NCI-H774 (cell line): ENCODE data around the gene SLC1A1.
A peak's percentile ranks its signal among the peaks of the same experiment; 100 is the strongest.

ENCODE experiments used
- DNase-seq: peaks from one replicate; lab custom pipeline; 2025; lab: John Stamatoyannopoulos, UW

The SLC1A1 gene

DNA sequence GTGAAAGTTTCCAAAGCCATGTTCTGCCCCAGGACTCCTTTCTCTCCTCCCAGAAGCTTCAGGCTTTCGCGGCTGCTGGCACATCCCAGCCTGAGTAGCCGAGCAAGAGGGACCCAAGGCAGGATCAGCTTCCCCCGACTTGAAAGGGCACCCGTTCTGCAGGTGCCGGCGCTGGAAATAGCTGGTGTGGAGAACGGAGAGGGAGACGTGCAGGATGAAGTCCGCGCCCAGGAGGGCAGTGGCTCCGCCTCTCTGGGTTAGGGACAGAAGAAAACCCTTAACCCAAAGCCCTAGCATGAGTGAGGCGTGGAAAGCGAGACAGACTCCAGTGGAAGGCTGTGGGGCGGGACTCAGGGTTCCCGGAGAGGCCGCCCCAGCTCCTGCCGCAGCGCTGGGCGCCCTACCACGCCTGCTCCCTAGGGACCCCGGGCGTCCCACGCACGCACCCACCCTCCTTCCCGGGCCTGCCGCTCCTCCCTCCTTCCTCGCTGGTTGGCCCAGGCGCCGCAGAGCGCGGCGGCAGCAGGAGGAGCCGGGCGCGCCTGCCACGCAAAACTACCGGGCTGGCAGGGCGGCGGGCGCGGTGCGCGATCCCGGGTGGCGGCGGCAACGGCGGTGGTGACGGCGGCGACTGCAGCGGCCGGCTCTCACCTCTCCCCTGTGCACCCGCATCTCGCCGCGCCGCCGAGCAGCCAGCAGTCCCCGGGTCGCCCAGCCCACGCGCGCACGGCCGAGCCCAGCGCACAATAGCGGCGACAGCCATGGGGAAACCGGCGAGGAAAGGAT lies at the start of gene SLC1A1:
Gene SLC1A1 (plus strand): TSS at position 550 of the 786 bp plus-strand sequence. CDS start 212 bp downstream, at position 762.
- DNase-seq = peak; percentile 52

DNA sequence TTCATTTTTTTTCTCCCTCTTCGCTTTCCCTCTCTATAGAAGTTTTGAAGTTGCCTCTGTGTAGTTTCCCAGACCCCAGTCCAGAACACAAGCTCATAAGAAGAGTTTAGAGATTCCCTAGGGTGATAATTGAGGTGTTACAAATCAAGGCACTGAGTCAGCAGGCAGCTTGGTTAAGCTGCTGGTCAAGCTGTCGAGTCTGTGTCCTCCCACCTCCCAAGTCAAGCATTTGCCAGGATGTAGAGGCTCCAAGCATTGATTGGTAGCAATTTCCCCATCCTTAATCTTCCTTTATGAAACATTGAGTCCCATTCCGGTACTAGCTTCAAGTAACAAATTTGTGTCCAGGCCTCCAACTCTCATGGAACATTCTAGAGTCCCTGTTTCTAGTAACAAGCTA lies 47.5 kb upstream of the SLC1A1 start:
- no peak for DNase-seq

DNA sequence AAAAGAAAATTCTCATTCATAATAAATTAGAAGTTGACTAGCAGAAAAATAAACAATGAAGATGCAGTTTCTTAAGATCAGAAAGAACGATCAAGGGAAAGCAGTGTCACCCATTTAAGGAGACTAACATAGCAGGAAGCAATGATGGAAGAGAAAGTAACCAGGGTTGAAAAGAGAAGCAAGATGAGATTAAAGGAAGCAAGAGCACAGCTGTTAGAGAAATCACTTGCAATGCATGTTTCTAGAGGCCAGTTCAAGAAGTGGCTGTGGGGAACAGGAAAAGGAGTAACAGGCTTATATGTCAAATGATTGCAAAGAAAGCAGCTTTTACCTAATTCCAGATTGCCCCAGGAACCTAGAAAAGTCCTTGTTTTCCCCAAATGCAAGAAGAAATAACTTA lies 46.8 kb upstream of the SLC1A1 start:
- DNase-seq = no peak

DNA sequence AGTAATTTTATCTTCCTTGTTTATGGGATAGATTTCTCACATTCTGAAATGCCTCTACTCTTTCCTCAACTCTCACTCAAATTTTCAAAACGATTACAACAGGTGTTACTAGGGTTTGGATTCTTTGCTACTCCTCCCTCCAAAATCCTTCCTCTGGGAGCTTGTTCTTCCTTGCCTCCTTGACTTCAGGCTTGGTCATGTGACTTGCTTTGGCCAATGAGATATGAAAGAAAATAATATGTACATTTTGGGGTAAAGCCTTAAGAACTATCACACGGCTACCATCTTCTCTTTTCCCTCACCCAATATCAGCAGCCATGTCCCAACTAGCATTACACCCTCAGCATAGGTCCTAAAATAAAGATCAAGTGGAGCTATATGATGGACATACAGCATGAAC lies 28.8 kb upstream of the SLC1A1 start:
- DNase-seq = no peak

DNA sequence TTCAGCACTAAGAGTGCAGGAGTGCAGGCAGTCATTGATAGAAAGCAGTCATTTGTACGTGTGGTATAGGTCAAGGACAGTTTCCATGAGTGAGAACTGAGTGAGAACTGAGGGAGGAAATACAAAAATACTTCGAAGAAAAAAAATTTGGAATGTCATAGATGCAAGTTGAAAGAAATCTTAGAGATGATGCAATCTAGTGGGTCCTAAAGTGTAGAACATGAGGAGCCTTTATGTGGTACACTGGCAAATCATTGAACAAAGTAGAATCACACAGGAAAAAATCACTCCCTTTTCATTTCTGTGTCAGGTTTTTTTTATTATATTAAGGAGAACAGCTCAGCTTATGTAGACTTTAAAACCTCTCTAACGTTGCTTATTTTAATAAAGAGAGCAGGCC lies 26.4 kb upstream of the SLC1A1 start:
- no peak for DNase-seq

DNA sequence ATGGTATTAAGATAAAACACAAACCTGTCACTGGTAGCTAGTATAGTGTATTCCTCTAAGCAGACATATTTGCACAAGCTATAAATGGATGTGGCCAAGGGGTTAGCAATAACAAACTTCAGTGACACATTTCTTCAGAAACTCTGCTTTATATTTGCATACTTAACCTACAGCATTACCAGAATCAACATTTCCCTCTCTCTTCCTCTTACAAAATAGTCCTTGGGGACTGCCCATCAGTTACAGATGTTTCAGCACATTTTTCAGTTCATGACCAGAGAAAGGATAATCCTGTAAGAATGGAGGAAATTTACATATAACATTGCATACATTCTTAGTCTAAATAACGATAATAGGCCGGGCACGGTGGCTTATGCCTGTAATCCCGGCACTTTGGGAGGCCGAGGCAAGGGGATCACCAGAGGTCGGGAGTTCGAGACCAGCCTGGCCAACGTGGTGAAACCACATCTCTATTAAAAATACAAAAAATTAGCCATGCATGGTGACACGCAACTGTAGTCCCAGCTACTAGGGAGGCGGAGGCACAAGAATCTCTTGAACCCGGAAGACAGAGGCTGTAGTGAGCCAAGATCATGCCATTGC lies 25.3 kb upstream of the SLC1A1 start:
- no peak for DNase-seq

DNA sequence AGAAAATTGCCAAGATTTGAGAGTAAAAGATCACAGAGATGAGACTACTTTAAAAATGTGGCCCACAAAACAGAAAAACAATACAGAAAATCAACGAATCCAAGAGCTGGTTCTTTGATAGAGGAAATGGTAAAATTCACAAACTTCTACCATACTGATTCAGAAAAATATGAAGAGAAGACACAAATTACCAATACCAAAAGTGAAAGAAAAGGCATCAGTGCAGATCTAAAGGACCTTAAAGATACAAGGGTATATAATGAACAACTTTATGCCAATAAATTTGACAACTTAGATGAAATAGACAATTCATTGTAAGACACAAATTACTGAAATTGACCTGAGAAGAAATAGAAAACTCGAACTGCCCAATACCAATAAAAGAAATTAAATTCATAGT lies 24.4 kb upstream of the SLC1A1 start:
- no peak for DNase-seq

DNA sequence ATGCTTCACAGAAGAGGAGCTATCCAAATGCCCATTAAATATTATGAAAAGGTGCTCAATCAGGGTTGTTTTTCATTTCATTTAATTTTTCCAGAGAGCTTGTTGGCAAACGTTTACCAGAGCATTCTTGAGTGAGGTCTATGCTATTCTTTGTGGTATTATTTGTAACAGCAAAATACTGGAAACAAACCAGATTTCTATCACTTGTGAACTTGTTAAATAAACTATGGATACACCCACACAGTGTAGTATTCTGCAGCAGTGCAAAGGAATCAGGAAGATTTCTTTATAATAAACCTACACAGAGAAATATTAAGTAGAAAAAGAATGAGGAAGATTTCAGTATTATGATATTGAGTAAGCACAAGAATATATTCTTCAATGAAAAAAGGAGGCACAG lies 15.0 kb upstream of the SLC1A1 start:
- DNase-seq = no peak

DNA sequence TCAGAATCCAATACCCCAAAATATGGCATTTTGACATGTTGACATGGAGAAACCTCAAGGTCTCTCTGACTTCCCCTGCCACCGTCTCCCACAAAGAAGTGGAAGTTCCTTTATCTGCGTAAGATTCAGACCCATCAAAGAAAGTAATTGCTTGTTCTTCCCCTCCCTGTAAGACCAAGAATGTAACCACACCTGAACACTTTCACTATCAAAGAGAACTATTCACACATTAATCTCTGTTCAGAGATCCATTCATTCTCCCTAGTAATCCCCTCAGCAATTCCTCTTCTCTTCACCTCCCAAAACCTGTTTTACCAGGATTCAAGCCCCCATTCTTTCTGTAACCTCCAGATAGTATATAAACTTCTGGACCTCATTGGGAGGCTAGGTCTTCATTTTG lies 4.1 kb upstream of the SLC1A1 start:
- DNase-seq = no peak

DNA sequence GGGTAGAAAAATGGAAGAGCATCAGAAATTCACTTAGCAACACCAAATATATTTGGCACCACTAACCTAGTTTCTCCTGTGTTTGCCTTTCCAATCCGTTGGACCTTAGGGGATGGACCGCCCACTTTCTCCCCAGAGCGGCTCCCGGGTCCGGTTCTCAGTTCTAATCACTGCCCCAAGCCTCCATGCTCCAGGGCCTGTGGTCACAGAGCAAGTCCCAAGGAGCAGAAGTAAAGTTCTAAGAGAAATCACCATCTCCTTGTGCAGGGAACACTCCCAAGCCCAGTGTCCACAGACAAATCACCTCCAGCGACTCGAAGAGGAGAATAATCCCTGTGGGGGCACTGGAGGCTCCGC lies 728 bp upstream of the SLC1A1 start:
- no peak for DNase-seq

DNA sequence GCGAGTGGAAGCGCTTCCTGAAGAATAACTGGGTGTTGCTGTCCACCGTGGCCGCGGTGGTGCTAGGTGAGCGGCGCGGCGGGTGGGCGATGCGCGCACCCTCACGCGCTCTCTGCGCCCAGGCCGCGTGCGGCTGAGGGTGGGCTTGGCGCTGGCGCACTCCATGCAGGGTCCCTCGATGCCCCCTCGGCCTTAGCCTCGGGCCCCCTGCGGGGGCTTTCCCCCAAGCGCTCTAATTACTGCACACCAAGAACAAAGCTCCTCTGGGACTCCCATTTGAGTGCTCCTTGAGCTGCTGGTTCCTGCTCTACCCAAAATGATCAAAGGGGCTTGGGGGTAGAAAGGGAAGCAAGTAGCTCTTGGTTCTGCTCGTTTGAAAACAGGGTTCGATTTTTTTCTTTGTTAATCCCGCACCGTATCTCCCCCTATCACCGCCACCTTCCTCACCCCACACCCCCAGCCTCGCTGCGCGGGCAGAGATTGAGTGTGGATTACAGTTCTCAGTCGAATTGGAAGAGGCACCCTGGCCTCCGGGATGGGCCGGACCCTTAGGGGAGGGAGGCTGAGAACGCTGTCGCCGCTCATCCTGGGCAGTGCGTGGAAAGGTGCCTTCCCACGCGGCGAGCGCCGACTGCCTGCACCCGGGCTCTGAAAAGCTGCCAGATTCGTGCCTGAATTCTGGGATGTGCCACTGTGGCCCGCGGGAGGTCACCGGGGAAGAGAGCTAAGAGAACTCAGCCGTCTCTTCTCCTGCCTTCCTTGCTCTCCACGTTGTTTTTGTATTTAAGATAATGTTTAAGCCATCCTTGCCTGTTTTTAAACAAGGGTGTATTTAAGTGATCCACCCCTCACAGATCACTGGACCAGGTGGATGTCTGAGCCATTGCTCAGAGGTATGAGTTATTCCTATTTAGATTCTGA lies 697 bp downstream of the SLC1A1 start:
- peak; percentile 13 for DNase-seq

DNA sequence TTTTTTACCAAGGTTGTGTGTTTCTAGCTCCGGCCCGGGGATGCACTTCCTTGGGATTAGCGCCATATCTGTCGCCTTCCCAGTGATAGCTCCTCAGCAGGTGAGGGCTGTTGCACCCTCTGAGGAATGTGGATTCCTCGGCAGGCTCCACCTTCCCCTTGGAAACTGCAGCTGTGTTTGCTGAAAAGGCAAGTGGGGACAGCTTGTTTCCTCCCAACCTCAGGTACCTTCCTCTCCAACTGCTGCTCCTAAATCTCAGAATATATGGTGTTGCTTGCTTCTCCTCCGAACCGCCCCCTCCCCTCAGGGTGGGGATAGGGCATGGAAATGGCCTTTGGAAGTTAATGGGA lies 1.3 kb downstream of the SLC1A1 start:
- no peak for DNase-seq

DNA sequence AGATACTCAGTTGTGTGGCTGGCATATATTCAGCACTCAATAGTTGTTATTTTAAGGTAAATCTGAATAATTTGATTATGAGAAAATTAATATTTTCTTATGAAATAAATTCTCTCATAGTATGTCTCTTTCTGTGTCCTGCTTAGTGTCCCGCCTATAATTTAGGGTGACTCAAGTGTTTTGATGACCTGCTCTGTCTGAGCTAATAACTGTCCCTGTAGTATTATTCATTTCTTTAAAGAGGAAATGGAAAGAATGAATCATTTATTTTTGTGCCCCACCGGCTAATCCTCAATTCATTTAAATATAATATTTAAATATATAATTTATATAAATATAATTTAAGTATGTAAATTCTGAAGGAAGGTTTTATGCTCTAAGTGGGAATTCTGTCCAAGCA lies 4.1 kb downstream of the SLC1A1 start:
- no peak for DNase-seq

DNA sequence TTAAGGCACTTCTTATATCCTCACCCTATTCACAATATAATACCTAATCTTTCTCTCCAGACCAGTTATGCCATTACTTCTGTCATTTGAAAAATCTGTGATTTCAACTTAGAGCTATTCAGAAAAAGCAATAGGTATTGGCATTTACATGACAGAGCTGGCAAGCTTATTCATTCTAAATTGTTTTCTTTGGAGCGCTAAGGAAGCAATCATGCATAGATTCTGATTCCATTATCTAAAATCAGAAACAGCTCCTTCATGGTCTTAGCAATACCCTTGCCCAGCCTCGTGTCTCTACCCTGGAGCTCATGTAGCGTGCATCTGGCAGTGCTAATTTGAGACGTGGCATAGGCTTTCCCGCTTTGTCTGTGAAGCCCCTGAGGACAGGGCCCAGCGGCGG lies 4.5 kb downstream of the SLC1A1 start:
- no peak for DNase-seq

DNA sequence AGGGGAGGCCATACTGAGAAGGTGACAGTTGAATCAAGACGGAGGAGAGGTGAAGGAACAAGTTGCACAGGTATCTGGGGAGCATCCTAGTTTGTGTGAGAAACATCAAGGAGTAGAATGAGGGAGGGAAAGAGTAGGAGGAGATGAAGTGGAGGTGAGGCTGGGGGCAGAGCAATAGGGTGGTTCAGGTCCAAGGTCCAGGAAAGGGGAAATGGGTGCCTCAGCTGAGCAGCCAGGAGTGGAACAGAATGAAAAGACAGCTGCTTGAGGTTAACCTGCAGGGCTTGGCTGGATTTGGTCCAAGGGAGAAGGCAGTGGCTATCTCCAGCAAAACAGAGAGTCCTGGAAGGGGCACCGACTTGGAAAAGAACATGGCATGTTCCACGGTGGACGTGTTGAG lies 5.3 kb downstream of the SLC1A1 start:
- DNase-seq = no peak

DNA sequence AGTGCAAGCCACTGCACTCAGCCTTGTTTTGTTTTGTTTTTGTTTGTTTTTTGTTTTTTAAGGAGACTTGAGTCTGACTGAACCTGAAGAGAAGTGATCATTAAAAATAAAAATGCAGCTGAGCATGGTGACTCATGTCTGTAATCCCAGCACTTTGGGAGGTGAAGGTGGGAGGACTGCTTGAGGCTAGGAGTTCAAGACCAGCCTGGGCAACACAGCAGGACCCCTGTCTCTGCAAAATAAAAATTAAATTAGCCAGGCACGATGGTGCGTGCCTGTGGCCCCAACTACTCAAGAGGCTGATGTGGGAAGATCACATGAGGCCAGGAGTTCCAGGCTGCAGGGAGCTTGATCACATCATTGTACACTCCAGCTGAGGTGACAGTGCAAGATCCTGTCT lies 6.2 kb downstream of the SLC1A1 start:
- DNase-seq = no peak

DNA sequence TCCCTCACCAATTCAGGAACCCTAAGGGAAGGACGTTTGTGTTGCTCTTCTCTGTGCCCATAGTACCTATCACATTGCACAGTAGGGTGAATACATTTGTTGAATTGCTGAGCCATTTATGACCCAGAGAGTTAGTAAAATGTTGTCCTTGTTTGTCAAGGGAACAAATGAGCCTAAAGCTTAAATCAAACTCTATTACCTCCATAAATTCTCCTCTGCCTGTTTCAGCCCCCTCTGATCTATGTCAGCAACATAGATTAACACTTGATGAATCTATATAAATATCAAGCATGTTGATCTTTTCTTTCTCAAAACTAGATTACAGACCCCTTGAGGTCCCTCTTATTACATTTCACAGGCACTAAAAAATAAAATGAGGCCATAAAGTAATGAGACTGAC lies 7.1 kb downstream of the SLC1A1 start:
- no peak for DNase-seq

DNA sequence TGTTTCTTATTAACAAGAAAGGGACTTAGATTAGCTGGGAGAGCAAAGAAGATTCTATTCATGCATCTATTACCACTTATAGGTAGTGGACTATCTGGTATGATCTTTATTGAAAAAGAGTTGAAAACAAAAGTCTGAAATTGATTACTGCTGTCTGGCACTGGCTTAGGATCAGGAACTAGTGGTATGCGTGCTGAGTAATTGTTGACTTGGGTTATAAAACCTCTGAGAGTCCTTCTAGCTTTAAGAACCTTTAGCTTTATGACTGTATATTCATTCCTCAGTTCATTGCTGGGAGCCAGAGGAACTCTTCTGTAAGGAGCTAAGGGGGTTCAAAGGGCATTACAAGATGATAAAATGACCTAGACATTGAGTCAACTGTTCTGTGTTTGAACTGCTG lies 7.6 kb downstream of the SLC1A1 start:
- no peak for DNase-seq

DNA sequence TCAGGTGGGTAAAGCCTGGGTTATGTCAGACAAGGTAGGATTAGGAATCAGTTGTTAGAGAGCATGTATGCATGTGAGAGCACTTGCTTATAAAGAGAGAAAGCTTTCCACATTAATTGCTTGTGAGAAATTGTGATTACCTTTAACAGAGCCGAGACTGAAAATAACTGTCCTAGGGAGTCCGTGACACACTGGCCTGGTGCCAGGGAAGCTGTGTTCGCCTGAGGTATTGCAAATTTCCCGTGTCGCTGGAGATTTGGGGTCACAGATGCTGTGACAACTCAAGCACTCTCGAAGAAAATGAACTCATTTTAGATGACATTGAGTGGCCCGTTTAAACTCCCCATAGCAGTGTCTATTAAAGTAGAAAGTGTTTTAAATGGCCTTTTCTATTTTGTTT lies 9.6 kb downstream of the SLC1A1 start:
- no peak for DNase-seq

DNA sequence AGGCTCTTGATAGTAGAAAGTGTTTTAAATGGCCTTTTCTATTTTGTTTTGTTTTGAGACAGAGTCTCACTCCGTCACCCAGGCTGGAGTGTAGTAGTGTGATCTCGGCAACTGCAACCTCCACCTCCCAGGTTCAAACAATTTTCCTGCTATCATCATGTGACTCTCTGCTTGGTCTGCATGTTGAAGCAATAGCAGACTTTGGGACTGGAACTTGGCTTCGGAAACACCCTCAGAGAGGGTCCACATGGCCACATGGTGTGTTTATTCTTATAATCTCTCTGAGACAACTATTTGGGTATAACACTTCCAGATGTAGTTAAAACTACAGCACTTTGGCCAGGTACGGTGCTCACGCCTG lies 10.9 kb downstream of the SLC1A1 start:
- DNase-seq = no peak

DNA sequence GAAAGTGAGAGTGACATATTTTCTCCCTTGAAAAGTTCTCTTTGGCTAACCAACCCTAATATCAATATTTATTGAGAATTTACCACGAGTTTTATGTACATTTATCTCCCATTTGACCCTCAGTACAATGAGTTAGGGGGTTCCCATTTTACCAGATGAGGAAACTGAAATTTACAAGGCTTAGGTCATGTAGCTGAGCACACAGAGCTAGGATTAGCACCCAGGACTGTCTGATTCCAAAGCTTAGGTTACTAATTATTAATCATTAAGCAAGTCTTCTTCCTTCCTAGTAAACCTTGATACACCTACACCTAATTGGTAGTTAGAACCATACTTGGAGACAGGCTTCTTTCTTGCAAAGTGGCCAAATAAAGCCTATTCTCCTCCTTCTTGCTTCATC lies 12.2 kb downstream of the SLC1A1 start:
- DNase-seq = no peak

DNA sequence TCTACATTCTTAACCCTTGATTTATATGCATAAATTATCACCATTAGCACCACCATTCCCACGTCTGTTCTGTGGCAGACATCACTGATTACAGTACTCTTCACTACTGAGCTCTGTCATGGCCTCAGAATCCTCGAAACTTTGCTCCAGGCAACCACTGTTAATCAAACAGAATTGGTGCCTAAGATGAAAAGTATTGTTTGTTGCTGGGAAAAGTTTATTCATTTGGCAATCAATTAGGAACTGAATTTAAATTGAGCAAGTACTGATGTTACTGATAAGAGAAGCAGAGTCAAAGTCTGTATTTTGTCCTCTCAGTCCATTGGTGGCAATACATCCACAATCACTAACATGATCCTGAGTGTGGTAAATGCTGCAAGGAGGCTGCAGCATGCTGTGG lies 12.8 kb downstream of the SLC1A1 start:
- no peak for DNase-seq

DNA sequence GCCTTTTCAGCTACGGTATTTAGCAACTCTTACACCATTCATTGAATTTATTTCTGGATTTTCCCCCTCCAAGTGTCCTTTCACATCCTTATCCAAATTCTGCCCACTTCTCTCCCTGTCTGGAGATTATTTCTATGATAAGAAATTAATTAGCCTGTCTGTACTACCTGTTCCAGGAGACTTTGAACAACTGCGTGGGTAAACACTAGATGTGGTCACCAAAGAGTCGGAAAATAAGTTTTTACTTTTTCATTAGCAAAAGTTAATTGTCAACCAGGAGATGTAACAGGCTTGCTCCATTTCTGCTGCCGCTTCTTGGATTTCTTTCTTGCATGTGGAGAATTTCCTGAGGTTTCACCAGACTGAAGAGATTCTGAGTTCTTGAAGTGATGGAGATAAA lies 14.0 kb downstream of the SLC1A1 start:
- DNase-seq = no peak
